GM23248 (cell line): Measurements from ENCODE around the gene GAS2L1. TPM values are rescaled to one million over a fixed set of nuclear protein-coding genes. Genes with fewer than 3 reads are reported as not detected.
"Not testable (repeated sequence)": the region's sequence is repeated elsewhere in the genome, so short reads cannot be mapped to it uniquely, and the experiment has no call there.

ENCODE experiments used
- DNase-seq: peaks from one replicate; pipeline ENCODE4 v3.0.0-alpha.2; 2015
- H2AFZ ChIP-seq: fragments of 200-600 bp; sonication (generic); 2 replicates; pipeline ENCODE4 v1.6.1; 2016; ENCODE audit warnings: antibody characterized with exemption
- H3F3A ChIP-seq: fragments of 200-600 bp; sonication (generic); 2 replicates; pipeline ENCODE4 v1.6.1; 2016; ENCODE audit warnings: mild to moderate bottlenecking, antibody characterized with exemption, mixed run types; ENCODE audit not compliant: insufficient read depth
- H3K27ac ChIP-seq: fragments of 200-600 bp; sonication (generic); 2 replicates; pipeline ENCODE4 v1.5.1; 2016; ENCODE audit warnings: mild to moderate bottlenecking
- H3K27me3 ChIP-seq: fragments of 200-600 bp; sonication (generic); replicated peaks from 2 replicates; pipeline ENCODE4 v1.6.1; 2016; ENCODE audit warnings: mild to moderate bottlenecking; ENCODE audit not compliant: insufficient read depth
- H3K36me3 ChIP-seq: fragments of 200-600 bp; sonication (generic); 2 replicates; pipeline ENCODE4 v1.6.1; 2016; ENCODE audit warnings: low read depth, mild to moderate bottlenecking
- H3K4me1 ChIP-seq: fragments of 200-600 bp; sonication (generic); 2 replicates; pipeline ENCODE4 v1.6.1; 2016; ENCODE audit warnings: mild to moderate bottlenecking; ENCODE audit not compliant: insufficient read depth
- H3K4me2 ChIP-seq: fragments of 200-600 bp; sonication (generic); one replicate; pipeline ENCODE4 v1.6.1; 2016; ENCODE audit warnings: mild to moderate bottlenecking; ENCODE audit not compliant: unreplicated experiment
- H3K4me3 ChIP-seq: fragments of 200-600 bp; sonication (generic); 2 replicates; pipeline ENCODE4 v1.5.1; 2016; ENCODE audit warnings: mild to moderate bottlenecking
- H3K79me2 ChIP-seq: fragments of 200-600 bp; sonication (generic); 2 replicates; pipeline ENCODE4 v1.6.1; 2016; ENCODE audit warnings: mild to moderate bottlenecking; ENCODE audit not compliant: insufficient read depth
- H3K9ac ChIP-seq: fragments of 200-600 bp; sonication (generic); 2 replicates; pipeline ENCODE4 v1.6.1; 2016; ENCODE audit warnings: mild to moderate bottlenecking
- H3K9me2 ChIP-seq: fragments of 200-600 bp; sonication (generic); 2 replicates; pipeline ENCODE4 v1.6.1; 2016; ENCODE audit warnings: mixed run types, mild to moderate bottlenecking, moderate library complexity; ENCODE audit not compliant: insufficient read depth
- H3K9me3 ChIP-seq: fragments of 200-600 bp; sonication (generic); one replicate; pipeline ENCODE4 v1.6.1; 2017; ENCODE audit warnings: low read depth
- H4K20me1 ChIP-seq: fragments of 200-600 bp; sonication (generic); 2 replicates; pipeline ENCODE4 v1.6.0; 2016; ENCODE audit not compliant: insufficient read depth
- EZH2 ChIP-seq: fragments of 200-600 bp; sonication (generic); IDR thresholded peaks from 2 replicates; pipeline ENCODE4 v1.6.1; 2018; ENCODE audit warnings: antibody characterized with exemption, mild to moderate bottlenecking; ENCODE audit not compliant: insufficient read depth, poor library complexity, severe bottlenecking
- EZH2phosphoT487 ChIP-seq: fragments of 200-600 bp; sonication (generic); IDR thresholded peaks from 2 replicates; pipeline ENCODE4 v1.6.1; 2018; ENCODE audit warnings: antibody characterized with exemption, moderate library complexity, mild to moderate bottlenecking, low read depth; ENCODE audit not compliant: insufficient read depth
- WGBS, 2 experiments: methylation state at CpG; one replicate each; pipeline ENCODE4 v1.1.6; 2015 to 2017; ENCODE audit warnings: low lambda C conversion rate in 2 of 2, low coverage in 1 of 2; ENCODE audit errors: missing lambda C conversion rate in 2 of 2; 5-methylcytosine and 5-hydroxymethylcytosine counted together
- in situ Hi-C: fragments of 300-500 bp; cut with MboI; formaldehyde crosslinking; loops from 2 replicates; pipeline ENCODE4 v1.15.0; 2020
- microRNA-seq: library from miRNA; unstranded; fragments of <30 nt; microRNA quantifications from one replicate; pipeline ENCODE4, GENCODE V29; 2016; ENCODE audit warnings: borderline number of aligned reads
- polyA plus RNA-seq: library from polyadenylated mRNA; unstranded; fragments of >200 nt; fragmentation: Nextera tagmentation; extraction: Ambion mirVana; gene quantifications from 2 replicates; pipeline ENCODE4 v1.2.1, GENCODE V29; 2016
- small RNA-seq: library from RNA; depleted of rRNA; stranded (forward); fragments of <200 nt; gene quantifications from one replicate; pipeline ENCODE3, GENCODE V24; 2014; ENCODE audit warnings: low read depth, low replicate concordance
- total RNA-seq: library from RNA; depleted of rRNA; stranded (reverse); fragments of >200 nt; shearing (Covaris generic); gene quantifications from 2 replicates; pipeline ENCODE4 v1.2.3, GENCODE V29; 2014; rRNA removed

Gene GAS2L1
- total and polyA plus RNA-seq, 2 experiments from 2014 or later = 21.2 to 23.7 TPM

DNA sequence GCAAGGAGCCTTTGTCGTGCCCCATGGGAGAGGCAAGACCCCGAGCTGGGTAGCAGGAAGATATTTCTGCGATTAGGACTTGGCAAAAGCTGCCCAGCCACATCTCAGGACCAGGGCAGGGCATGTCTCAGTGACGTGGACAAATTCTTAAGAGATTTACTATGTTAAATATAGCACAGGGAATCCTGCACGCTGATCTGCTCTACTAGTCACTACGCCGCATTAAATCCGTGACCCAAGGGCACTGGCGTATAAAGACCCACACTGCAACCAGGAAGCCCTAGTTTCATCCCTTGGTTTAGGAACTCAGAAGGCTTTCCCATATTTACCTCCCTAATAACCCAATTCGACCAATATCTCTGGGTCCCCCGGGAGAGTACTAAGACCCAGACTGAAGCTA is 46.8 kb downstream of the GAS2L1 start:
- Histone ChIP-seq H3K9me2 (no peaks in the 10 kb centered on the region), H3K4me2 (no peak overlapping the region), H2AFZ (no peak overlapping the region), H3K27me3 (no peaks in the 10 kb centered on the region), H3K9me3 (no peaks in the 10 kb centered on the region), H3K27ac (no peak overlapping the region), H3K36me3 (peaks cover 4% of the 10 kb centered on the region; the same call in 1 of the 2 replicates), H4K20me1 (no peaks in the 10 kb centered on the region), H3K79me2 (no peaks in the 10 kb centered on the region), H3K4me3 (no peak overlapping the region), H3K9ac (no peak overlapping the region), H3F3A (no peaks in the 10 kb centered on the region), H3K4me1 (no peaks in the 10 kb centered on the region)
- DNase-seq = no peak
- WGBS, 2 experiments = 97% methylated on average over 11 of the region's 11 CpGs
- in situ Hi-C loops = loop anchor here (25.0 kb wide), 1 partner anchor 109 kb away; no protein-coding TSS in a partner anchor
- TF ChIP-seq EZH2phosphoT487 (no peak), EZH2 (no peak)

DNA sequence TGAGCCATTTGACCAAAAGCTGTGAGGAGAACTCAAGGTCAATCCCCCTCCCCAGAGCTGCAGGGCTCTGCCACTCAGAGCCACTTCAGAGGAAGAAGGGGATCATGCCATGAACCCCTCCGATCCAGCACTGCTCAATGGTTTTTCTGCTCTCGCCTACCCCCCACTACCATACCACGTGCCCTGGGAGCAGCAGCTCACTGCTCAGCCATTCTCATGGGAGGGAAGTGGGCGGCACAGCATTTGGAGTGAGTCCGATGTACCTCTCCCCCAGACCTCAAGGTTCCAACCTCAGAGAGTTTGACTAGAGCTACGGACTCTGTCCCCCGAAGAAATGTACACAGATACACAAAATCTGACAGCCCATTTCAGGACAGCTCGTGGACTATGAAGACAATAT is 47.4 kb downstream of the GAS2L1 start:
- no peak for DNase-seq

DNA sequence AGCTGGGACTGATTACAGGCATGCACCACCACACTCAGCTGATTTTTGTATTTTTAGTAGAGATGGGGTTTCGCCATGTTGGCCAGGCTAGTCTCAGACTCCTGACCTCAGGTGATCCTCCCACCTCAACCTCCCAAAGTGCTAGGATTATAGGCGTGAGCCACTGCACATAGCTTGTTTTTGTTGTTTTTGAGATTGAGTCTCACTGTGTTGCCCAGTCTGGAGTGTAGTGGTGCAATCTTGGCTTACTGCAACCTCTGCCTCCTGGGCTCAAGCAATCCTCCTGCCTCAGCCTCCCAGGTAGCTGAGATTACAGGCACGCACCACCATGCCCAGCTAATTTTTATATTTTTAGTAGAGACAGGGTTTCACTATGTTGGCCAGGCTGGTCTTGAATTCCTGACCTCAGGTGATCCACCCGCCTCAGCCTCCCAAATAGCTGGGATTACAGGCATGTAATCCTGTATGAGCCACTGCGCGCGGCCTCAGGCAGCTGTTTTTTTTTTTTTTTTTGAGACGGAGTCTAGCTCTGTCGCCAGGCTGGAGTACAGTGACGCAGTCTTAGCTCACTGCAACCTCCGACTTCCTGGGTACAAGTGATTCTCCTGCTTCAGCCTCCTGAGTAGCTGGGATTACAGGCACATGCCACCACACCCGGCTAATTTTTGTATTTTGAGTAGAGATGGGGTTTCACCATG is 50.9 kb downstream of the GAS2L1 start:
- in situ Hi-C loops = loop anchor here (25.0 kb wide), 1 partner anchor 105 kb away; no protein-coding TSS in a partner anchor
- H3K36me3 ChIP-seq, H3K79me2 ChIP-seq, H4K20me1 ChIP-seq, H2AFZ ChIP-seq, H3K9me3 ChIP-seq, H3K4me1 ChIP-seq, H3K27me3 ChIP-seq, H3K4me2 ChIP-seq, H3K9me2 ChIP-seq, H3K27ac ChIP-seq, H3F3A ChIP-seq, H3K4me3 ChIP-seq, DNase-seq, H3K9ac ChIP-seq: not testable (repeated sequence)
- WGBS, 2 experiments = 94 to 99% methylated on average over 12 of the region's 12 CpGs

More for the DNA sequence above, 47.4 kb downstream of the GAS2L1 start:
- Histone ChIP-seq H3K4me3 (no peak overlapping the region), H3K9me2 (no peaks in the 10 kb centered on the region), H3K4me2 (no peak overlapping the region), H3F3A (no peaks in the 10 kb centered on the region), H3K27me3 (no peaks in the 10 kb centered on the region), H3K79me2 (no peaks in the 10 kb centered on the region), H3K27ac (no peak overlapping the region), H3K36me3 (no peaks in the 10 kb centered on the region; the same call in 1 of the 2 replicates), H3K4me1 (no peaks in the 10 kb centered on the region), H3K9ac (no peak overlapping the region), H2AFZ (no peak overlapping the region), H4K20me1 (no peaks in the 10 kb centered on the region), H3K9me3 (no peaks in the 10 kb centered on the region)
- 95 to 96% methylated on average over 8 of the region's 8 CpGs for WGBS, 2 experiments
- TF ChIP-seq EZH2phosphoT487 (no peak), EZH2 (no peak)
- in situ Hi-C loops = loop anchor here (25.0 kb wide), 1 partner anchor 108 kb away; no protein-coding TSS in a partner anchor

DNA sequence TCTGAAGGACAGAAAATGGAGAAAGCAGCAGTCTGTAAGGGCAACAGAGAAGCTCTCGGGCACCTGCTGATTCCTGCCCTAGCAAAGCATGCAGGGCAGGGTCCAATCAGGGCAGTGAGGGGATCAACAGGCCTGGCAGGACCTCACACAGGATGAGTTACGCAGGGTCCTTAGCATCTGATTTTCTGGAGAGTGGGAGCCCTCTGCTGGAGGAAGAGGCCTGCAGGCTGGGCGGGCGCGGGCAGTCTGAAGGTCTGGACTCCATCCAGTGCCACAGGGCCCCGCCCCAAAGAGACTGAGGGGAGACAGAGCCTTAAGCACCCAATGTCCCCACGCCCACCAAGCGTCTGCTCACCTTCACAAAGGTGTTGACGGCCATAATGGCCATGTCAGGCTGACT is 53.0 kb downstream of the GAS2L1 start:
- no peak overlapping the region for H2AFZ ChIP-seq

More for the DNA sequence above, 53.0 kb downstream of the GAS2L1 start:
- H3K36me3 ChIP-seq = no peaks in the 10 kb centered on the region; the same call in 1 of the 2 replicates
- H3K4me3 ChIP-seq = no peak overlapping the region
- peak; percentile 65 for DNase-seq
- TF ChIP-seq EZH2phosphoT487 (no peak), EZH2 (no peak)
- H3K79me2 ChIP-seq = no peaks in the 10 kb centered on the region
- H3K9me2 ChIP-seq = no peaks in the 10 kb centered on the region
- H4K20me1 ChIP-seq = no peaks in the 10 kb centered on the region
- WGBS, 2 experiments = 43 to 46% methylated on average over 9 of the region's 9 CpGs
- in situ Hi-C loops = loop anchor here (25.0 kb wide), 1 partner anchor 103 kb away; no protein-coding TSS in a partner anchor
- H3K4me2 ChIP-seq = no peak overlapping the region
- no peak overlapping the region for H3K9ac ChIP-seq
- H3K27ac ChIP-seq = no peak overlapping the region
- no peaks in the 10 kb centered on the region for H3K4me1 ChIP-seq
- no peaks in the 10 kb centered on the region for H3F3A ChIP-seq
- no peaks in the 10 kb centered on the region for H3K27me3 ChIP-seq
- H3K9me3 ChIP-seq = no peaks in the 10 kb centered on the region

Small RNA genes within 50 kb of the gene (microRNA-seq; reads per million reads assigned to microRNA genes)
- 4.1 reads per million for gene MIR3653

Small RNA genes within 50 kb of the gene (small RNA-seq; reads per million reads assigned to genes)
- not detected for gene MIR3653

Other genes starting within 250 kb of the GAS2L1 start
- gene C22orf31, start 244.8 kb upstream of the GAS2L1 start, total RNA-seq = not detected in 2 replicates
- not detected in 2 replicates for gene C22orf31, start 244.8 kb upstream of the GAS2L1 start, polyA plus RNA-seq
- gene KREMEN1, start 233.6 kb upstream of the GAS2L1 start, total RNA-seq = 2.7 and 4.4 TPM in 2 replicates
- 4.3 and 4.5 TPM in 2 replicates for gene KREMEN1, start 233.6 kb upstream of the GAS2L1 start, polyA plus RNA-seq
- gene EMID1, start 100.8 kb upstream of the GAS2L1 start, total RNA-seq = not detected in 2 replicates
- gene EMID1, start 100.8 kb upstream of the GAS2L1 start, polyA plus RNA-seq = not detected in 2 replicates
- 37.3 and 43.5 TPM in 2 replicates for gene RHBDD3, start 38.7 kb upstream of the GAS2L1 start, total RNA-seq
- gene RHBDD3, start 38.7 kb upstream of the GAS2L1 start, polyA plus RNA-seq = 28.8 and 31.4 TPM in 2 replicates
- 154 and 190 TPM in 2 replicates for gene EWSR1, start 38.4 kb upstream of the GAS2L1 start, total RNA-seq
- 198 and 210 TPM in 2 replicates for gene EWSR1, start 38.4 kb upstream of the GAS2L1 start, polyA plus RNA-seq
- gene RASL10A, start 9.0 kb downstream of the GAS2L1 start, total RNA-seq = not detected in 2 replicates
- gene RASL10A, start 9.0 kb downstream of the GAS2L1 start, polyA plus RNA-seq = 0.13 and 0.20 TPM in 2 replicates
- 45.7 and 49.8 TPM in 2 replicates for gene AP1B1, start 81.9 kb downstream of the GAS2L1 start, total RNA-seq
- gene AP1B1, start 81.9 kb downstream of the GAS2L1 start, polyA plus RNA-seq = 41.7 and 43.4 TPM in 2 replicates
- not detected in 2 replicates for gene RFPL1, start 131.9 kb downstream of the GAS2L1 start, total RNA-seq
- 0.13 TPM in 1 of 2 replicates, not detected in the other for gene RFPL1, start 131.9 kb downstream of the GAS2L1 start, polyA plus RNA-seq
- gene NEFH, start 173.6 kb downstream of the GAS2L1 start, total RNA-seq = 0.51 and 0.65 TPM in 2 replicates
- 2.2 and 2.5 TPM in 2 replicates for gene NEFH, start 173.6 kb downstream of the GAS2L1 start, polyA plus RNA-seq
- gene THOC5, start 247.1 kb downstream of the GAS2L1 start, total RNA-seq = 61.7 and 83.5 TPM in 2 replicates
- gene THOC5, start 247.1 kb downstream of the GAS2L1 start, polyA plus RNA-seq = 46.9 and 48.9 TPM in 2 replicates